ENCODE data around the gene MAT2A. TPM values are rescaled to one million over a fixed set of nuclear protein-coding genes. Genes with fewer than 3 reads are reported as not detected.
A peak's percentile ranks its signal among the peaks of the same experiment; 100 is the strongest.
"Not testable (repeated sequence)": the region's sequence is repeated elsewhere in the genome, so short reads cannot be mapped to it uniquely, and the experiment has no call there.

MAT2A gene
- polyA plus RNA-seq, 1 donor, result 345 TPM

DNA sequence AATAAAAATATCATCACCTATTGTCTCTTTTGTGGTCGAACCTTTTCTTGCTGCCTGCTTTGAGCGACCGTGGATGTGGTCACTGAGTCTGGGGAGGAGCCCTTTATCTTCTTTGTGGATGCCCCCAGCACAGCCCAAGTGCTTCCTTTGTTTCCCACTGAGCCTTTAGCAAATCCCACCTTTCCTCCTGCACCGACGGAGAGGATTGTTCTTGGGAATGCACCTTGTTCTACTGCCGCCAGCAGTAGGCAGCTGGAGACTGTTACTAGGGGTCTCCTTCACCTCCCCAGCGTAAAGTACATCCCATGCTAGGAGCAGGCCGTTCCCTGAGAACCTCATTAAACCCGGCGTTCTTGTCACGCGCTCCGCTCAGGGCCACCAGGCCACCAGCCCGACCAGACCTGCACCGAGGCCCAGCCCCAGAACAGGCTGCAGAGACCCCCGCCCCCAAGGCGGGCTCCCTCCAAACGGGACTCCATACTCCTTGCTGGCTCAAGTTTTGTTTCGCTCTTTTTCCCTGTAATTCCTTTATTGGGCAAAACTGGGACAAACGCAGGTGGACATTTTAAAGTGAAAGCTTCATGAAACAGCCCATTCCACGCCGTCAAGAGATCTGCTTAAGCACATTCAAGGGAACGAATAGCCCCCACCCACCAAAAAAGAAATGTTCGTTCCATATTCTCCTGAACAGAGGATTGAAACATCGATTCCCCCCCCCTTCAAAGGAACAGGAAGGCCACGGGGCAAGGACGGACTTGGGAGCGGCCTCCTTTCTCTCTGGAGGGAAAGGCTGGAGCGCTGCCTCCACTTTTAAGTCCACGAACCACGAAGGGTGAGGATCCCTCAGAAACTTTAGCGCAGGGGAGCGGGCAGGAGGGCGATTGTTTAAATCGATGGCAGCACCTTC lies 1.1 kb upstream of the MAT2A start:
- no CpG with 5 or more reads among the region's 35 CpGs for WGBS (ENCODE audit: insufficient coverage, low lambda C conversion rate)
- Histone ChIP-seq H3K4me1 (ENCODE audit: control insufficient read depth, insufficient read depth, low read length) (peaks cover 16% of the 10 kb centered on the region), H3K36me3 (ENCODE audit: control insufficient read depth, insufficient read depth, low read length) (peaks cover 20% of the 10 kb centered on the region)

DNA sequence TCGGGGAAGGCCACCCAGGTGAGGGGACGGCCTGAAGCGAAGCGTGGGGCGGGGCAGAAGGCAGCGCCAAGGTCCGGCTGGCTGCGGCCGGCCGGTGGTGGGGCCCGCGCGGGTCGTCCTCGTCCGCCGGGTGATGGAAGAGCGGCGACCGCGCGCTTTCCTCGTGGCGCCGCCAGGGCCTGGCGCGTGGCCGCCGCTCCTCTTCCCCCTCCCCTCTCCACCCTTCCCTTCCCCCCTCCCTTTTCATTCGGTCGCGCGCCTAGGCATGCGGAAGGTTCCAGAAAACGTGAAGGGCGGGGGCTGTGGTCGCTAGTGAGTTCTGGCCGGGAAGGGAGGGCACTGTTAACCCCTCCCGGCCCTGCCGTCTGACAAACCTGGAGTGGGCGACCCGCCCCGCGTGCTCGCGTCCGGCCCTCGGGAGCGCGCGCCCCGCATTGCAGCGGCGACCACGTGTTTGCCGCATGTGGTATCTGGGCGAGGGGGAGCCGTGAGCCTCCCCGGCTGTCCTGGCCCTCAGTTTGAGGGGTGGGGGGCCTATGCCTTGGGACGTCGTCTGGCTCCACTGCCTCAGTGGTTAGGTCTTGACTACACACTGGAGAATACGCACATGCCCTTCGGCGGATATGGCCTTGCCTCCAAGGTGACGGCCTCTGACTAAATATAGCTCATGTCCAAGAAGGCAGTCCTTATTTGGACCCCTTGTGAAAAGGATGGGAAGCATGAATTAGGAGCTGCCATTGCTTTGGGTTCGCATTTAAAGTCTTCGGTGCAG lies 579 bp downstream of the MAT2A start:
- Histone ChIP-seq H3K9me3 (ENCODE audit: control insufficient read depth, low read depth, low read length) (no peaks in the 10 kb centered on the region), H3K27me3 (ENCODE audit: control insufficient read depth, insufficient read depth, low read length) (no peaks in the 10 kb centered on the region), H3K4me1 (ENCODE audit: control insufficient read depth, insufficient read depth, low read length) (peaks cover 16% of the 10 kb centered on the region), H3K36me3 (ENCODE audit: control insufficient read depth, insufficient read depth, low read length) (peaks cover 33% of the 10 kb centered on the region), H3K27ac (ENCODE audit: low read length) (peak overlapping the region; percentile 98), H3K4me3 (ENCODE audit: low read length) (peak overlapping the region; percentile 65)
- no CpG with 5 or more reads among the region's 67 CpGs for WGBS (ENCODE audit: insufficient coverage, low lambda C conversion rate)
- DNase-seq, result peak; percentile 61 to 77

More for the DNA sequence above, 1.1 kb upstream of the MAT2A start:
- no peaks in the 10 kb centered on the region for H3K27me3 ChIP-seq (ENCODE audit: control insufficient read depth, insufficient read depth, low read length)
- H3K9me3 ChIP-seq (ENCODE audit: control insufficient read depth, low read depth, low read length), result no peaks in the 10 kb centered on the region
- peak; percentile 56 to 87 for DNase-seq
- peak overlapping the region; percentile 98 for H3K27ac ChIP-seq (ENCODE audit: low read length)
- H3K4me3 ChIP-seq (ENCODE audit: low read length), result peak overlapping the region; percentile 65

DNA sequence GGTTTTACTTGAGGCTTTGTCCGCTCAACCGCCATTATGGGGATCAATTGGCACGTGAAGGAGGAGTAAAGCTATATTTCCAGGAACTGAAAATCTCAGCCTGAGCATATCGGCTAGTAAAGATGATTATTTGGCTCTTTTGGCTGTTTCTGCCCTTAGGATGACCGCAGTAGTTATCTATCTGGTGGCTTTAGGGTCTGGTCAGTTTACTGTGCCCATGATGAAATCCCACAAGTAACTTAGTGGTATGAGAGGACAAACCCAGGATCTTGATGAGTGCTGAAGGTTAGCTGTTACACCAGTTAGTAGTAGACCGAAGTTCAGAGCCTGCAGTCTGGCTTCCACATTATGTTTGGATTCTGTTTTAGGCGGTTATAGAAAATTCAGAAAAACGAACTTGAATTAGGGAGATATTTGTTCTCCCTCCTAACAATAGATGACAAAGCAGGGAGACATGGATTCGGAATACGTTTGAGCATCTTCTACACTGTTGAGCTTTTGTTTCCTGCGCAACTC lies 1.2 kb downstream of the MAT2A start:
- H3K9me3 ChIP-seq (ENCODE audit: control insufficient read depth, low read depth, low read length), result no peaks in the 10 kb centered on the region
- 0% methylated on average over 3 of the region's 11 CpGs for WGBS (ENCODE audit: insufficient coverage, low lambda C conversion rate)
- peaks cover 38% of the 10 kb centered on the region for H3K36me3 ChIP-seq (ENCODE audit: control insufficient read depth, insufficient read depth, low read length)
- peak overlapping the region; percentile 98 for H3K27ac ChIP-seq (ENCODE audit: low read length)
- peak overlapping the region; percentile 65 for H3K4me3 ChIP-seq (ENCODE audit: low read length)
- H3K27me3 ChIP-seq (ENCODE audit: control insufficient read depth, insufficient read depth, low read length), result no peaks in the 10 kb centered on the region
- peaks cover 16% of the 10 kb centered on the region for H3K4me1 ChIP-seq (ENCODE audit: control insufficient read depth, insufficient read depth, low read length)
- peak; percentile 26 to 66 for DNase-seq

DNA sequence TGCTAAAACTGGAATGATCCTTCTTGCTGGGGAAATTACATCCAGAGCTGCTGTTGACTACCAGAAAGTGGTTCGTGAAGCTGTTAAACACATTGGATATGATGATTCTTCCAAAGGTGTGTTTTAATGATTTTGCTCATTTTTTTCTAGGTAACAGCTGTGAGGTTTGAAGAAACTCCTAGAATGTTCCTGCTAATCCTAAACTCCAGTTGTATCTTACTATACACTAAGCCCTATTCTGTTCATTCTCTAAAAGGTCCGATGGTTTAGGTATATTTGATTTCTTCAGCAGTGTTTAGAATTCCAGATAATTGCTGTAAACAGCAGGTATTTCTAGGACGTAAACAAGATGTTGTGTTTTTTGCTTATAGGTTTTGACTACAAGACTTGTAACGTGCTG lies 2.3 kb downstream of the MAT2A start:
- peaks cover 49% of the 10 kb centered on the region for H3K36me3 ChIP-seq (ENCODE audit: control insufficient read depth, insufficient read depth, low read length)
- WGBS (ENCODE audit: insufficient coverage, low lambda C conversion rate), result no CpG with 5 or more reads among the region's 4 CpGs
- H3K9me3 ChIP-seq (ENCODE audit: control insufficient read depth, low read depth, low read length), result no peaks in the 10 kb centered on the region
- no peak for DNase-seq
- H3K27ac ChIP-seq (ENCODE audit: low read length), result no peak overlapping the region
- peaks cover 15% of the 10 kb centered on the region for H3K4me1 ChIP-seq (ENCODE audit: control insufficient read depth, insufficient read depth, low read length)
- H3K4me3 ChIP-seq (ENCODE audit: low read length), result peak overlapping the region; percentile 65
- H3K27me3 ChIP-seq (ENCODE audit: control insufficient read depth, insufficient read depth, low read length), result no peaks in the 10 kb centered on the region

DNA sequence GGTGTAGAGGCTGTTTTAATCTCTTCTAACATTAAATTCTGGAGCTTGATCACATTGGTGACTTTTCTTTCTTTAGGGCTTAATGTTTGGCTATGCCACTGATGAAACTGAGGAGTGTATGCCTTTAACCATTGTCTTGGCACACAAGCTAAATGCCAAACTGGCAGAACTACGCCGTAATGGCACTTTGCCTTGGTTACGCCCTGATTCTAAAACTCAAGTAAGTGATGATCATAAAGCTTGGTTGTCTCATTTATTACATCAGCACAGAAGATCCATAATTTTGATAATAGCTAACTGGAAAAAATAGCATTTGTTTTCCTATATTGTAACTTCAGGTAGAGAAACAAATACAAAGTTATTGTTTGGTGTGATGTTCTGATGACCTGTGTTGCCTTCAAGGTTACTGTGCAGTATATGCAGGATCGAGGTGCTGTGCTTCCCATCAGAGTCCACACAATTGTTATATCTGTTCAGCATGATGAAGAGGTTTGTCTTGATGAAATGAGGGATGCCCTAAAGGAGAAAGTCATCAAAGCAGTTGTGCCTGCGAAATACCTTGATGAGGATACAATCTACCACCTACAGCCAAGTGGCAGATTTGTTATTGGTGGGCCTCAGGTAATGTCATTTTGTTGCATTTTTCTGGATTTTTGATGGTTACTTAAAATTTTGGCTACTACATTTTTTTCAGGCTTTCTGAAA lies 2.9 kb downstream of the MAT2A start:
- H3K4me1 ChIP-seq (ENCODE audit: control insufficient read depth, insufficient read depth, low read length), result peaks cover 9% of the 10 kb centered on the region
- peaks cover 53% of the 10 kb centered on the region for H3K36me3 ChIP-seq (ENCODE audit: control insufficient read depth, insufficient read depth, low read length)

DNA sequence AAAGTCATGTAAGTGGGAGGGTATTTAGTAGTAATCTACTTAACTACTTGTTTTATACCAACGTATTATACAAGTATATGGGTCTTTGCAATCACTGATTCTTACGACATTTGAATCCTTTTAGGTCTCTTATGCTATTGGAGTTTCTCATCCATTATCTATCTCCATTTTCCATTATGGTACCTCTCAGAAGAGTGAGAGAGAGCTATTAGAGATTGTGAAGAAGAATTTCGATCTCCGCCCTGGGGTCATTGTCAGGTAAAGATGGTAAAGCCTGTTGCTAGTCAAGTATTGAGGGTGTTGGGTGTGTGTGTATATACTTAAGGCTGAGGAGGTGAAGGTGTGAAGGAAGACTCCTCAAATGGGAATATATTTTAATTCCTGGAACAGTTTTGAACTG lies 3.8 kb downstream of the MAT2A start:
- H3K4me1 ChIP-seq (ENCODE audit: control insufficient read depth, insufficient read depth, low read length), result peaks cover 2% of the 10 kb centered on the region
- 100% methylated on average over 3 of the region's 4 CpGs for WGBS (ENCODE audit: insufficient coverage, low lambda C conversion rate)
- H3K9me3 ChIP-seq (ENCODE audit: control insufficient read depth, low read depth, low read length), result no peaks in the 10 kb centered on the region
- no peaks in the 10 kb centered on the region for H3K27me3 ChIP-seq (ENCODE audit: control insufficient read depth, insufficient read depth, low read length)
- no peak for DNase-seq
- H3K27ac ChIP-seq (ENCODE audit: low read length), result no peak overlapping the region
- no peak overlapping the region for H3K4me3 ChIP-seq (ENCODE audit: low read length)
- H3K36me3 ChIP-seq (ENCODE audit: control insufficient read depth, insufficient read depth, low read length), result peaks cover 58% of the 10 kb centered on the region

More for the DNA sequence above, 2.9 kb downstream of the MAT2A start:
- DNase-seq, result no peak
- Histone ChIP-seq H3K27me3 (ENCODE audit: control insufficient read depth, insufficient read depth, low read length) (no peaks in the 10 kb centered on the region), H3K27ac (ENCODE audit: low read length) (no peak overlapping the region), H3K9me3 (ENCODE audit: control insufficient read depth, low read depth, low read length) (no peaks in the 10 kb centered on the region), H3K4me3 (ENCODE audit: low read length) (peak overlapping the region; percentile 65)
- no CpG with 5 or more reads among the region's 5 CpGs for WGBS (ENCODE audit: insufficient coverage, low lambda C conversion rate)

DNA sequence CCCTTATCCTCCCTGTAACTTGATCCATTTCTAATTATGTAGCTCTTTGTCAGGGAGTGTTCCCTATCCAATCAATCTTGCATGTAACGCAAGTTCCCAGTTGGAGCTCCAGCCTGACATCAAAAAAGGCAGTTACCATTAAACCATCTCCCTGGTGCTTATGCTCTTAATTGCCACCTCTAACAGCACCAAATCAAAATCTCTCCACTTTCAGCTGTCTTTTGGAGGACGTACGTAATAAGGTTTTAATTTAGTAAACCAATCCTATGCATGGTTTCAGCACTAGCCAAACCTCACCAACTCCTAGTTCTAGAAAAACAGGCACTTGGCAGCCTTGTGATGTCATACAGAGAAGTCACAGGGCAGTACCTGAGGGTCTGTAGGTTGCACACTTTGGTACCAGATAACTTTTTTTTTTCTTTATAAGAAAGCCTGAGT lies 5.3 kb downstream of the MAT2A start:
- peaks cover 65% of the 10 kb centered on the region for H3K36me3 ChIP-seq (ENCODE audit: control insufficient read depth, insufficient read depth, low read length)
- not testable (repeated sequence) for DNase-seq; H3K4me1 ChIP-seq (ENCODE audit: control insufficient read depth, insufficient read depth, low read length); H3K9me3 ChIP-seq (ENCODE audit: control insufficient read depth, low read depth, low read length); H3K4me3 ChIP-seq (ENCODE audit: low read length); H3K27me3 ChIP-seq (ENCODE audit: control insufficient read depth, insufficient read depth, low read length); H3K27ac ChIP-seq (ENCODE audit: low read length)
- no CpG with 5 or more reads among the region's 3 CpGs for WGBS (ENCODE audit: insufficient coverage, low lambda C conversion rate)

DNA sequence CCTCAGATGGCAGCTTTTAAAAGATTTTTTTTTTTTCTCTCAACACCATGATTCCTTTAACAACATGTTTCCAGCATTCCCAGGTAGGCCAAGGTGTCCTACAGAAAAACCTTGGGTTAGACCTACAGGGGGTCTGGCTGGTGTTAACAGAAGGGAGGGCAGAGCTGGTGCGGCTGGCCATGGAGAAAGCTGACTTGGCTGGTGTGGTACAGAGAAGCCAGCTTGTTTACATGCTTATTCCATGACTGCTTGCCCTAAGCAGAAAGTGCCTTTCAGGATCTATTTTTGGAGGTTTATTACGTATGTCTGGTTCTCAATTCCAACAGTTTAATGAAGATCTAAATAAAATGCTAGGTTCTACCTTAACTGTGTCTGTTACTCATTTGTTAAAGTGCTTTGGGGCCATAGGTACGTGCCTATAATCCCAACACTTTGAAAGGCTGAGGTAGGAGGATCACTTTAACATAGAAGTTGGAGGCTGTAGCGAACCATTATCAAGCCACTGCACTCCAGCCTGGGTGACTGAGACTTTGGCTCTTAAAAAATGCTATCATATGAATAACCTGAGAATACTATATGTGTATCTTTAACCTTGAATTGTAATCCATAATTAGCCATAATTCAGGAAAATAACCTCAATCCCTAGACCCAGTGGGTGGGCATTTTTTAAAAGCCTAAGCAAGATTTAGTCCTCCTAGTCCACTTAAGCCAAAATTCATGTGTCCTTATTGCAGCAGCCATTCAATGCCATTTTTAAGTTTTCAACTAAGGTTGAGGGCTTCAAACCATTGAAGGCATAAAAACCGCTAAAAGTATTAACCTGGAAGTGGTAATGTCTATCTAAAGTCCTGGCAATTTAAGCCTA lies 6.2 kb downstream of the MAT2A start:
- H3K4me1 ChIP-seq (ENCODE audit: control insufficient read depth, insufficient read depth, low read length); H3K27ac ChIP-seq (ENCODE audit: low read length); H3K27me3 ChIP-seq (ENCODE audit: control insufficient read depth, insufficient read depth, low read length); DNase-seq; H3K4me3 ChIP-seq (ENCODE audit: low read length); H3K9me3 ChIP-seq (ENCODE audit: control insufficient read depth, low read depth, low read length): not testable (repeated sequence)
- WGBS (ENCODE audit: insufficient coverage, low lambda C conversion rate), result no CpG with 5 or more reads among the region's 5 CpGs
- peaks cover 73% of the 10 kb centered on the region for H3K36me3 ChIP-seq (ENCODE audit: control insufficient read depth, insufficient read depth, low read length)

DNA sequence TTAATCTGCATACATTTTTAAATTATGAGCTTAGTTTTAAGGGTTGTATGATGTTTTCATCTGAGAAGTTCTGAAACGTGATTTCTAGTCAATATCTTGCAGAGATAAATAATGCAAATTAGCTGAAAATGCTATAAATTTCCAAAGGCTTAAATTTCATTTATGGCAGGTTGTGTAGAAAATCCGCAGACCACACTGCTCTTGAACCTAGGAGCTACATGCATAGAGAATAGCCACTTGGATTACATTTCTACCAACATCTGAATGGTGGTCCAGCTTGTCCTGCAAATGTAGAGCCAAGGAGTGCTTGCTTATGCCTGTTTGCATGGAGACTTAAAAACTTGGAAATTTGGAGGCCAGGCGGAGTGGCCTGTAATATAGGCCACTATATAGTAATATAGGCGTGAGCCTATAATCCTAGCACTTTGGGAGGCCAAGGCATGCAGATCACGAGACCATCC lies 6.8 kb downstream of the MAT2A start:
- H3K27ac ChIP-seq (ENCODE audit: low read length), result no peak overlapping the region

More for the DNA sequence above, 6.8 kb downstream of the MAT2A start:
- peaks cover 2% of the 10 kb centered on the region for H3K4me1 ChIP-seq (ENCODE audit: control insufficient read depth, insufficient read depth, low read length)
- WGBS (ENCODE audit: insufficient coverage, low lambda C conversion rate), result no CpG with 5 or more reads among the region's 5 CpGs
- H3K9me3 ChIP-seq (ENCODE audit: control insufficient read depth, low read depth, low read length), result no peaks in the 10 kb centered on the region
- H3K4me3 ChIP-seq (ENCODE audit: low read length), result no peak overlapping the region
- no peak for DNase-seq
- H3K27me3 ChIP-seq (ENCODE audit: control insufficient read depth, insufficient read depth, low read length), result no peaks in the 10 kb centered on the region
- peaks cover 79% of the 10 kb centered on the region for H3K36me3 ChIP-seq (ENCODE audit: control insufficient read depth, insufficient read depth, low read length)

Measured in large intestine (tissue), 3 donors.